ENCODE results near the gene CREB1.

DNA sequence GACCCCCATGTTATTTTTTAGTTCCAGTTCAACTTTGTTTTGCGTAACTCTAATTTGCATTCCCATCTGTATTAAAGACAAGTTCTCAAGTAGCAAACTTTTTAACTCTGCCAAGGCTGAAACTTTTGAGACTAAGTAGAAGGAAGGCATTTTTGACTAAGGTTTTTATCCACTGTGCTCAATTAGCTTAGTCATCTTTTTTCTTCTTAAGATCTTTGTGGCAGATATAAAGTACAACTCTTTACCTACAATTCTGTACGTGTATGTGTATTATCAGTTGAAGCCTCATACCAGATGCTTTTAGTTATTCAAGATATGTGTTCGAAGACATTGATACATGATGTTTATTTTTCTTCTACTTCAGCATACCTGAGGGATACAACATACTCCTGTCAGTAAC, 41.6 kb downstream of the CREB1 start:
- TF ChIP-seq CEBPB (IDR thresholded peaks at IDR 0.05), result no peak
- no peak for TF ChIP-seq RAD21 (IDR thresholded peaks at IDR 0.05; ENCODE audit: low read depth)
- TF ChIP-seq CREB1 (IDR thresholded peaks at IDR 0.05; ENCODE audit: low read depth), result no peak
- no peak for TF ChIP-seq REST (IDR thresholded peaks at IDR 0.05; ENCODE audit: low read depth)
- TF ChIP-seq, protein P1, sequence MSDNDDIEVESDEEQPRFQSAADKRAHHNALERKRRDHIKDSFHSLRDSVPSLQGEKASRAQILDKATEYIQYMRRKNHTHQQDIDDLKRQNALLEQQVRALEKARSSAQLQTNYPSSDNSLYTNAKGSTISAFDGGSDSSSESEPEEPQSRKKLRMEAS (IDR thresholded peaks at IDR 0.05), result no peak
- no peak for TF ChIP-seq EP300 (IDR thresholded peaks at IDR 0.05; ENCODE audit: borderline replicate concordance)
- no peak for TF ChIP-seq TAF1 (IDR thresholded peaks at IDR 0.05; ENCODE audit: low read depth)
- no peak for TF ChIP-seq FOXM1 (IDR thresholded peaks at IDR 0.05; ENCODE audit: borderline replicate concordance, low read depth)
